ENCODE results near the gene KIF3C. TPM values are rescaled to one million over a fixed set of nuclear protein-coding genes. Genes with fewer than 3 reads are reported as not detected.

The KIF3C gene
- total RNA-seq, 1 experiment from 2014 or later: 9.2 TPM

- H3K9me3 ChIP-seq: no peaks in the 10 kb centered on the region
- Mint-ChIP-seq H3K27ac (ENCODE audit: unreplicated experiment) (no peak overlapping the region), H3K36me3 (ENCODE audit: insufficient read depth, unreplicated experiment) (peaks cover 6% of the 10 kb centered on the region), H3K27me3 (ENCODE audit: insufficient read depth, unreplicated experiment) (no peaks in the 10 kb centered on the region), H3K4me1 (ENCODE audit: low read depth, unreplicated experiment) (no peaks in the 10 kb centered on the region), H3K4me3 (ENCODE audit: unreplicated experiment) (no peak overlapping the region), H3K9me3 (ENCODE audit: unreplicated experiment) (no peaks in the 10 kb centered on the region)
- no peaks in the 10 kb centered on the region for H3K27me3 ChIP-seq (replicated peaks; ENCODE audit: control insufficient read depth, insufficient read depth, low read length)
- no peaks in the 10 kb centered on the region for H3K4me1 ChIP-seq
- DNase-seq: no peak
- POLR2A ChIA-PET: no interaction called here
- BruUV-seq (replicated peaks): no TSS peak
- intact Hi-C loops (cut with micrococcal nuclease; ENCODE audit: unreplicated experiment): loop anchor here (10.0 kb wide), 1 partner anchor 619 kb away; no protein-coding TSS in a partner anchor
- no peaks in the 10 kb centered on the region for H3K36me3 ChIP-seq (ENCODE audit: control insufficient read depth, insufficient read depth, low read length)
- H3K4me3 ChIP-seq (ENCODE audit: low read depth, low read length): no peak overlapping the region
- CTCF ChIA-PET: interaction anchor here (0.7 to 1.3 kb wide), 3 partner anchors 36 to 229 kb away, joined by 4 to 6 read pairs (median 4); no protein-coding TSS in a partner anchor
- TF ChIP-seq CTCF (IDR thresholded peaks at IDR 0.05; ENCODE audit: insufficient read depth in 1 of 2, low read depth in 1 of 2, low read length in 1 of 2, severe bottlenecking in 1 of 2, unreplicated experiment in 1 of 2): peak in 1 of 2 experiments; percentile 26
Observed at GRCh38 chr2:25955869-25956535, 26.3 kb downstream of the KIF3C start.

- H3K9me3 ChIP-seq: no peaks in the 10 kb centered on the region
- H3K4me3 Mint-ChIP-seq (ENCODE audit: unreplicated experiment): no peak overlapping the region
- intact Hi-C loops (cut with micrococcal nuclease; ENCODE audit: unreplicated experiment): loop anchor here (10.0 kb wide), 1 partner anchor 620 kb away; no protein-coding TSS in a partner anchor
- H3K36me3 ChIP-seq (ENCODE audit: control insufficient read depth, insufficient read depth, low read length): no peaks in the 10 kb centered on the region
- no peak overlapping the region for H3K27ac Mint-ChIP-seq (ENCODE audit: unreplicated experiment)
- H3K36me3 Mint-ChIP-seq (ENCODE audit: insufficient read depth, unreplicated experiment): peaks cover 6% of the 10 kb centered on the region
- no peak for DNase-seq
- no peaks in the 10 kb centered on the region for H3K27me3 Mint-ChIP-seq (ENCODE audit: insufficient read depth, unreplicated experiment)
- no peaks in the 10 kb centered on the region for H3K4me1 Mint-ChIP-seq (ENCODE audit: low read depth, unreplicated experiment)
- no peaks in the 10 kb centered on the region for H3K4me1 ChIP-seq
- CTCF ChIA-PET: no interaction called here
- no TSS peak for BruUV-seq (replicated peaks)
- H3K27me3 ChIP-seq (replicated peaks; ENCODE audit: control insufficient read depth, insufficient read depth, low read length): no peaks in the 10 kb centered on the region
- no peak overlapping the region for H3K4me3 ChIP-seq (ENCODE audit: low read depth, low read length)
- POLR2A ChIA-PET: no interaction called here
- no peaks in the 10 kb centered on the region for H3K9me3 Mint-ChIP-seq (ENCODE audit: unreplicated experiment)
- no peak for TF ChIP-seq CTCF (IDR thresholded peaks at IDR 0.05; ENCODE audit: insufficient read depth in 1 of 2, low read depth in 1 of 2, low read length in 1 of 2, severe bottlenecking in 1 of 2, unreplicated experiment in 1 of 2)
Observed at GRCh38 chr2:25955036-25955435, 27.3 kb downstream of the KIF3C start.

- intact Hi-C loops (cut with micrococcal nuclease; ENCODE audit: unreplicated experiment): loop anchor here (5.0 to 10.0 kb wide), 4 partner anchors 102 to 621 kb away; no protein-coding TSS in a partner anchor
- Histone ChIP-seq H3K27me3 (replicated peaks; ENCODE audit: control insufficient read depth, insufficient read depth, low read length) (no peaks in the 10 kb centered on the region), H3K9me3 (no peaks in the 10 kb centered on the region), H3K4me1 (no peaks in the 10 kb centered on the region), H3K4me3 (ENCODE audit: low read depth, low read length) (no peak overlapping the region), H3K36me3 (ENCODE audit: control insufficient read depth, insufficient read depth, low read length) (no peaks in the 10 kb centered on the region)
- Mint-ChIP-seq H3K27me3 (ENCODE audit: insufficient read depth, unreplicated experiment) (no peaks in the 10 kb centered on the region), H3K36me3 (ENCODE audit: insufficient read depth, unreplicated experiment) (peaks cover 6% of the 10 kb centered on the region), H3K27ac (ENCODE audit: unreplicated experiment) (no peak overlapping the region), H3K4me1 (ENCODE audit: low read depth, unreplicated experiment) (no peaks in the 10 kb centered on the region), H3K4me3 (ENCODE audit: unreplicated experiment) (no peak overlapping the region), H3K9me3 (ENCODE audit: unreplicated experiment) (no peaks in the 10 kb centered on the region)
- ChIA-PET POLR2A (interaction anchor here (0.6 kb wide), 1 partner anchor 76 kb away, joined by 3 read pairs; the partner anchor contains the start of gene ASXL2), CTCF (no interaction called here)
- no peak for DNase-seq
- no peak for TF ChIP-seq CTCF (IDR thresholded peaks at IDR 0.05; ENCODE audit: insufficient read depth in 1 of 2, low read depth in 1 of 2, low read length in 1 of 2, severe bottlenecking in 1 of 2, unreplicated experiment in 1 of 2)
- BruUV-seq (replicated peaks): no TSS peak
Observed at GRCh38 chr2:25954199-25954752, 28.0 kb downstream of the KIF3C start.
